CD4-positive, CD25-positive, alpha-beta regulatory T cell (primary cell): ENCODE data around the gene ABHD4. TPM values are rescaled to one million over a fixed set of nuclear protein-coding genes. Genes with fewer than 3 reads are reported as not detected.
A peak's percentile ranks its signal among the peaks of the same experiment; 100 is the strongest.

Experiments used
- ATAC-seq, 2 donors: fragments of 150-1000 bp; cut with Tn5 transposase; one replicate each; pipeline ENCODE4 v1.10.0; 2021; ENCODE audit warnings: low read depth in 2 of 2, moderate number of reproducible peaks in 2 of 2, moderate library complexity in 1 of 2
- DNase-seq, 3 donors: peaks; one replicate each; pipeline versions ENCODE4 v3.0.0 to v3.0.0-alpha.2; 2012 to 2022; ENCODE audit warnings: mixed read lengths in 1 of 3
- H3K27ac ChIP-seq: one replicate; pipeline ENCODE4 v1.7.0; 2013; ENCODE audit warnings: mild to moderate bottlenecking, low read length; ENCODE audit not compliant: insufficient read depth, poor library complexity, severe bottlenecking
- H3K27me3 ChIP-seq: one replicate; pipeline ENCODE4 v1.7.0; 2013; ENCODE audit warnings: low read length; ENCODE audit not compliant: control insufficient read depth, insufficient read depth
- H3K36me3 ChIP-seq: one replicate; pipeline ENCODE4 v1.7.0; 2013; ENCODE audit warnings: mild to moderate bottlenecking, low read length, moderate library complexity; ENCODE audit not compliant: control insufficient read depth, insufficient read depth
- H3K4me1 ChIP-seq: 2 replicates; pipeline ENCODE4 v1.7.0; 2013; ENCODE audit warnings: mild to moderate bottlenecking, low read length; ENCODE audit not compliant: insufficient read depth, control insufficient read depth, poor library complexity, severe bottlenecking
- H3K4me3 ChIP-seq: one replicate; pipeline ENCODE4 v1.7.0; 2013; ENCODE audit warnings: low read depth, mild to moderate bottlenecking, low read length, moderate library complexity
- H3K9me3 ChIP-seq, 2 experiments: 1 replicate in 1 of 2; 2 replicates in 1 of 2; pipeline ENCODE4 v1.7.0; 2013; ENCODE audit warnings: low read length in 2 of 2, mild to moderate bottlenecking in 1 of 2, moderate library complexity in 1 of 2; ENCODE audit not compliant: control insufficient read depth in 2 of 2
- H3K27ac Mint-ChIP-seq, 3 donors: one replicate each; pipeline ENCODE4 v1.8.0; 2020 to 2022; ENCODE audit warnings: mild to moderate bottlenecking in 3 of 3, mixed read lengths in 3 of 3, moderate library complexity in 2 of 3
- H3K27me3 Mint-ChIP-seq: one replicate; pipeline ENCODE4 v1.8.0; 2022; ENCODE audit warnings: mild to moderate bottlenecking, mixed read lengths
- H3K36me3 Mint-ChIP-seq: one replicate; pipeline ENCODE4 v1.8.0; 2020; ENCODE audit warnings: mixed read lengths
- H3K4me1 Mint-ChIP-seq, 4 donors: one replicate each; pipeline ENCODE4 v1.8.0; 2020 to 2022; ENCODE audit warnings: mixed read lengths in 4 of 4, mild to moderate bottlenecking in 1 of 4
- H3K4me3 Mint-ChIP-seq, 4 donors: one replicate each; pipeline ENCODE4 v1.8.0; 2020 to 2022; ENCODE audit warnings: mild to moderate bottlenecking in 4 of 4, mixed read lengths in 4 of 4, moderate library complexity in 3 of 4
- H3K9me3 Mint-ChIP-seq, 7 donors: one replicate each; pipeline ENCODE4 v1.8.0; 2020 to 2022; ENCODE audit warnings: mixed read lengths in 7 of 7, mild to moderate bottlenecking in 3 of 7, moderate library complexity in 2 of 7
- polyA plus RNA-seq, 4 donors: library from polyadenylated mRNA; unstranded; fragments of 300-500 nt; fragmentation: Illumina TruSeq; gene quantifications; one replicate each; pipeline ENCODE4 v1.2.3, GENCODE V29; 2021
- total RNA-seq: library from RNA; stranded (reverse); gene quantifications from one replicate; pipeline ENCODE4 v1.2.3, GENCODE V29; 2022

ABHD4 gene
- total and polyA plus RNA-seq, 5 donors from 2014 or later: 10.1 to 13.4 (median 10.7) TPM

DNA sequence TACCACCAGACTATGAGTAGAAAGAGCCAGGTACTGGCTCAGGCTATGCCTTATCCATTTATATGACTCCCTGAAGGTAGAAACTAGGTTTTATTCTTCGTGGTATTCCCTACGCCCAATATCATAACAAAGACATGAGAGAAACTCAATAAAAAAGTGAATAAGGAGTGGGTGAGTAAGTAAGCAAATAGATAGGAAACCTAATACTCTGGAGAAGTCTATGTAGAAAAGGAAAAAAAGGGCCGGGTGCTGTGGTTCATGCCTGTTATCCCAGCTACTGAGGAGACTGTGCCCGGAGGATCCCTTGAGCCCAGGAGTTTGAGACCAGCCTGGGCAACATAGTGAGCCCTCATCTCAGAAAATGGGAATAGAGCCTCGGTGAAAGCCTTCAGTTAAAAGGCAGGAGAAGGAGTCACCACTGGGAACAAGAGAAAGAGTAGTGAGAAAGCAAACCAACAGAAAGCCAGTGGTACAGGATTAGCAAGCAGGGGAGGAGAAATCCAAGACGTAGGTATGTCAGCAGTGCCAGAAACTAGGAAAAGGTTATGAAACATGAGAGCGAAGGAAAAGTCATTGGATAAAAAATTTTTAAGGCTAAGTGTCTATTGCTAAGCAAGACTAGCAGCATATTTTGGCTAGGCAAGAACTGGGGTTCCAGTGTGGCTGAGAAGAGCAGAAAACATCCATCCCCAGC, 52.1 kb downstream of the ABHD4 start:
- Histone ChIP-seq H3K27ac (no peak overlapping the region), H3K36me3 (no peaks in the 10 kb centered on the region), H3K4me1 (no peaks in the 10 kb centered on the region), H3K27me3 (no peaks in the 10 kb centered on the region), H3K4me3 (no peak overlapping the region), H3K9me3 (no peaks in the 10 kb centered on the region)
- ATAC-seq: no peak
- no peaks in the 10 kb centered on the region for H3K4me1 Mint-ChIP-seq
- H3K36me3 Mint-ChIP-seq: no peaks in the 10 kb centered on the region
- no peak for DNase-seq
- H3K4me3 Mint-ChIP-seq: no peak overlapping the region
- H3K9me3 Mint-ChIP-seq: no peaks in the 10 kb centered on the region
- no peaks in the 10 kb centered on the region for H3K27me3 Mint-ChIP-seq
- no peak overlapping the region for H3K27ac Mint-ChIP-seq

DNA sequence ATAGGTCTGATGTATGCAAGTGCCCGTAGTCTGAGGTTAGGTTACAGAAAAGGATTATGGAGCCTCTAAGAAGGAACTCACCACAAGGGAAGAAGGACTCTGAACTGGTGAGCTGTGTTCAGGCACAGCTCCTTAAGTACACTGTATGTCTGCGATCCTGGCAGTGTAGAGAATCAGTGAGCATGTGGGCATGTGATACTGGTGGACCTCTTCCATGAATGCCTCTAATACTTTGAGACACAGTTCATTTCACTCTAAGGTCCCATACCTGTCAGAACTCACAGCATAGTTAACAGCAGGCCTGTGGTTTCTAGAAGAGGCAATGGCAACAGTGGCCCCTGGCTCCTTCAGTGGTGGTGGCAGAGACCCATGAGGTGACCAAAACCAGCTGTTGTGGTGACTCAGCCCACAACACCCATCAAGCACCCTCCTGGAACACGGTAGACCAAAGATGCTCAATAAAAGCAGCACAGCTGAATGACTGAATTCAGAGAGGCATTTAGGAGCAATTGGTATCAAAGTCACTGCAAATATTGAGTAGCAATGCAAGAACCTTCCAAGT, 52.9 kb downstream of the ABHD4 start:
- no peaks in the 10 kb centered on the region for H3K9me3 ChIP-seq
- Mint-ChIP-seq H3K27ac (peak overlapping the region in 1 of 3 donors; percentile 32), H3K9me3 (no peaks in the 10 kb centered on the region), H3K27me3 (peaks cover 3% of the 10 kb centered on the region), H3K36me3 (no peaks in the 10 kb centered on the region), H3K4me1 (no peaks in the 10 kb centered on the region), H3K4me3 (no peak overlapping the region)
- H3K4me3 ChIP-seq: no peak overlapping the region
- no peaks in the 10 kb centered on the region for H3K27me3 ChIP-seq
- DNase-seq: no peak
- no peaks in the 10 kb centered on the region for H3K36me3 ChIP-seq
- H3K27ac ChIP-seq: no peak overlapping the region
- ATAC-seq: no peak
- no peaks in the 10 kb centered on the region for H3K4me1 ChIP-seq

DNA sequence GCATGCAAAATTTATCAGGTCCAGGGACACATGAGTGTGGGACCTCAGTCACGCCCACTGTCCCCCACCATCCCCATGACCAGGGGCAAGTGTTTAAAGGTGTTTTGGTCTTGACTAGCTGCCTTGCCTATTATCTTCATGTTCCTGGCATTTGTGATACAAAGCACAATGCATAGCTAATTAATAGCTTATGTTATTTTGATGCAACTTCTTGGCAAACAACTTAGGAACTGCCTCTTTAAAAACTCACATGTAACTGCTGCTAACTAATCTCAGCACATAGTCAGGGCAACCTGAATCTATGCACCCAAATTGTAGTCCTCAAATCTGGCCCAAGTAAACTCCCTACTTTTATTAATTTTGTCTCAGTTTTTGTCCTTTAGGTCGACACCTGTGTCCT, 53.5 kb downstream of the ABHD4 start:
- Mint-ChIP-seq H3K9me3 (no peaks in the 10 kb centered on the region), H3K4me3 (no peak overlapping the region), H3K27me3 (peaks cover 8% of the 10 kb centered on the region), H3K27ac (peak overlapping the region in 1 of 3 donors; percentile 4), H3K4me1 (no peaks in the 10 kb centered on the region), H3K36me3 (no peaks in the 10 kb centered on the region)
- ATAC-seq: no peak
- Histone ChIP-seq H3K27ac (no peak overlapping the region), H3K36me3 (no peaks in the 10 kb centered on the region), H3K4me1 (no peaks in the 10 kb centered on the region), H3K27me3 (no peaks in the 10 kb centered on the region), H3K4me3 (no peak overlapping the region), H3K9me3 (no peaks in the 10 kb centered on the region)
- no peak for DNase-seq

DNA sequence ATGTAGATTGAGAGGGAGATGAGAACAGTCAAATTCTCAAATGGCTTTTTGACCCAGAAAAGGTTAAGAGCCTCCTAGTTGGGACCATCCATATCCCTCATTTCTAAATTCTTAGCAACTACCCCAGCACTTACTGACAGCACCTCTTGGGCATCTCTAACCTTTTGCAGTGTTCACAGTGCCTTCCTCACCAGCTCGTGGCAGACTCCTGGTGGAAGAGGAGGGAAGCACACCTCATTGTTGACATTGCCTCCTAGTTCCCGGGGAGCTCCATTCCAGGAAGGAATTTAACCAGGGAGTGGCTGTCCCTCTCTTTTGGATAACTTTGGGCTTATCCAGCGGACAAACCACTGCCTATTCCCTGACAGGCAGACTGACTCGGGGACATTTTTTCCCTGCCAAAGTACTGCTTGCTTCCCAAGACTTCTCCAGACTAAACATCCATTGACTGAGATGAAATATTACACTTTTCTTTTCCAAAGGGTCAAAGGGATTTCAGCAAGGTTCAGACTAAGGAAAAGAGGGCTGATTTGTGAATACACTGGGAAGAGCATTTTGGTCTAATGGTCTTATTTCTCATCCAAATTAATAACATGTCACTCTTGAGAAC, 55.0 kb downstream of the ABHD4 start:
- Histone ChIP-seq H3K4me1 (no peaks in the 10 kb centered on the region), H3K27ac (no peak overlapping the region), H3K27me3 (no peaks in the 10 kb centered on the region), H3K9me3 (no peaks in the 10 kb centered on the region), H3K36me3 (no peaks in the 10 kb centered on the region), H3K4me3 (no peak overlapping the region)
- Mint-ChIP-seq H3K9me3 (no peaks in the 10 kb centered on the region), H3K4me3 (no peak overlapping the region), H3K4me1 (no peaks in the 10 kb centered on the region), H3K27ac (no peak overlapping the region), H3K27me3 (peaks cover 10% of the 10 kb centered on the region), H3K36me3 (no peaks in the 10 kb centered on the region)
- DNase-seq: peak; percentile 26 to 62 (median 45)
- ATAC-seq: peak; percentile 76 to 81

DNA sequence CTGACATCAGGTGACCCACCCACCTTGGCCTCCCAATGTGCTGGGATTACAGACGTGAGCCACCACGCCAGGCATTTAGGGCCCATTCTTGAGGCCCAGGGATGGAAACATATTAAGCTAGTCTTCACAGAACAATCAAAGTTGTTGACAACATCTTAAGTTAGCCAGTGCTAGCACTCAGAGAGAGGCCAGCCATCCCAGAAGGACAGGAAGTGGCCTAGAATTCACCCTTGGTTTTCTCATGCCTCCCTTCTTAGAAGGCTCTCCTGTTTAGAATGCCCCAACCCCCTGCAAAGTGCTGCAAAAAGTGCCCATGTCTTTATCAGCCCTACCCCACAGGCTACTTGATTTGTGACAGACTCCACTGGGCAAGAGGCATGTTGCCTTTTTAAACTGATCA, 58.1 kb downstream of the ABHD4 start:
- Mint-ChIP-seq H3K27me3 (peaks cover 10% of the 10 kb centered on the region), H3K9me3 (no peaks in the 10 kb centered on the region), H3K4me3 (no peak overlapping the region), H3K4me1 (no peaks in the 10 kb centered on the region), H3K27ac (no peak overlapping the region), H3K36me3 (no peaks in the 10 kb centered on the region)
- ATAC-seq (no peak), DNase-seq (no peak)
- Histone ChIP-seq H3K9me3 (no peaks in the 10 kb centered on the region), H3K27ac (no peak overlapping the region), H3K36me3 (no peaks in the 10 kb centered on the region), H3K4me3 (no peak overlapping the region), H3K27me3 (no peaks in the 10 kb centered on the region), H3K4me1 (no peaks in the 10 kb centered on the region)

DNA sequence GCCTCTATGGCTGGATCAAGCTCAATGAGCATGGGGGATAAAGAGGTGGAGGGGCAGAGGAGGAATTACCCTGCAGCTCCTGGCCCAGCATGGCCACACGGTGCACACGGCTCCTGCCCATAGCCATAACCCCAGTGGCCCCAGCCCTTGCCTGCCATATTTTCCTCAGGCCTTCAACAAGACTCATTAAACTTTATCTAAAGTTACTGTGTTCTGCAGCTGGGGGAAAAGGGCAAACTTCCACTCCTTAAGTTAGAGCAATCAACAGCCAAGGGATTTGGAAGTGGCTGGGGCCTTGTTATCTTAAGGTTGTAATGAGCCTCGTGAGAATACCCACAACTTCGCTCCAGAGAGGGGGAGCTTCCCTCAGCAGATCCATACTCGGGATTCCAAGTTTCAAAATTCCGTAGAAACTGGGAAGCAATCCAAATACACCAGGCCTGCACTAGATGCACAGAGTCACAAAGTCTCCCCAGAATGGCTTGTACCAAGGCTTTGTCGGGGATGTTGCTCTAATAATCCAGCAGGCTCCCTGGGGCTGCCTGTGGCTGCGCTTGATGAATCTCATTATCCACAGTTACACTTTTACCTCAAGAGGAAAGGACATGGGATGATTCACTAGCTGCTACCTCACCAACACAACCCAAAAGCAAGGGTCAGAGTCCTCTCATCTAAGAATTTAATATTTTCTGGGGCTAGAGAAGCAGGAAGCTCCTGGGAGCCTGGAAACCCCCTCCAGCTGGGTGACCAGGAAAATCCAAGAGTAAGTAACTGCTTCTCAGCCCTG, 59.0 kb downstream of the ABHD4 start:
- H3K4me1 Mint-ChIP-seq: no peaks in the 10 kb centered on the region
- no peaks in the 10 kb centered on the region for H3K9me3 Mint-ChIP-seq
- H3K4me3 Mint-ChIP-seq: no peak overlapping the region
- H3K27ac Mint-ChIP-seq: no peak overlapping the region
- H3K27me3 Mint-ChIP-seq: peaks cover 10% of the 10 kb centered on the region
- Histone ChIP-seq H3K27me3 (no peaks in the 10 kb centered on the region), H3K4me1 (no peaks in the 10 kb centered on the region), H3K4me3 (no peak overlapping the region), H3K9me3 (no peaks in the 10 kb centered on the region), H3K36me3 (no peaks in the 10 kb centered on the region), H3K27ac (no peak overlapping the region)
- DNase-seq: no peak
- H3K36me3 Mint-ChIP-seq: no peaks in the 10 kb centered on the region
- no peak for ATAC-seq

DNA sequence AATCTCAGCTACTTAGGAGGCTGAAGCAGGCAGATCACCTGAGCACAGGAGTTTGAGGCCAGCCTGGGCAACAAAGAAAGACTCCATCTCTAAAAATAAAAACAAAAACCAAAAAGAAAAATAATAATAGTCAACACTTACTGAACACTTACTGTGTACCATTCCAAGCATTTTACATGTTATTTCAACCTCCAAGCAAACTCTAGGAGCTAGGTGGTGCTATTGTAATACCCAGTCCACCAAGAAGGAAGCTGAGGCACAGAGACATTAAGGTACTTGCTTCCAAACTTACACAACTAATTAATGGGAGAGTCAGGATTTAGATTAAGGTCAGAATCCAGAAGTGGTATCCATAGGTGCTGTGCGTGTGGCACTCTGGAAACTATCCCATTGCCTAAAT, 59.8 kb downstream of the ABHD4 start:
- H3K27me3 ChIP-seq: no peaks in the 10 kb centered on the region
- H3K4me3 ChIP-seq: no peak overlapping the region
- Mint-ChIP-seq H3K4me3 (no peak overlapping the region), H3K9me3 (no peaks in the 10 kb centered on the region), H3K4me1 (no peaks in the 10 kb centered on the region), H3K27ac (no peak overlapping the region), H3K36me3 (no peaks in the 10 kb centered on the region), H3K27me3 (peaks cover 10% of the 10 kb centered on the region)
- no peaks in the 10 kb centered on the region for H3K36me3 ChIP-seq
- H3K27ac ChIP-seq: no peak overlapping the region
- no peak for ATAC-seq
- no peaks in the 10 kb centered on the region for H3K4me1 ChIP-seq
- H3K9me3 ChIP-seq: no peaks in the 10 kb centered on the region
- DNase-seq: peak in 1 of 3 donors; percentile 20
